IPS-20b (cell line): Measurements from ENCODE around the gene ARHGAP6.
"Not testable (repeated sequence)": the region's sequence is repeated elsewhere in the genome, so short reads cannot be mapped to it uniquely, and the experiment has no call there.

ENCODE experiments used
- H3K27ac ChIP-seq: one replicate; pipeline ENCODE4 v1.5.1; 2013; ENCODE audit warnings: low read length
- H3K27me3 ChIP-seq: 2 replicates; pipeline ENCODE4 v1.6.1; 2013; ENCODE audit warnings: mild to moderate bottlenecking, low read length, inconsistent platforms; ENCODE audit not compliant: insufficient read depth
- H3K36me3 ChIP-seq: 2 replicates; pipeline ENCODE4 v1.6.1; 2013; ENCODE audit warnings: low read depth, mild to moderate bottlenecking, inconsistent platforms, low read length, moderate library complexity; ENCODE audit not compliant: insufficient read depth
- H3K4me1 ChIP-seq: 2 replicates; pipeline ENCODE4 v1.6.1; 2013; ENCODE audit warnings: mild to moderate bottlenecking, control low read depth, inconsistent platforms, low read length, moderate library complexity; ENCODE audit not compliant: insufficient read depth
- H3K4me3 ChIP-seq: 2 replicates; pipeline ENCODE4 v1.5.1; 2013; ENCODE audit warnings: mild to moderate bottlenecking, low read length, inconsistent platforms
- H3K9ac ChIP-seq: 2 replicates; pipeline ENCODE4 v1.6.1; 2013; ENCODE audit warnings: low read depth, mild to moderate bottlenecking, inconsistent platforms, low read length, moderate library complexity
- H3K9me3 ChIP-seq: 2 replicates; pipeline ENCODE4 v1.6.1; 2013; ENCODE audit warnings: mild to moderate bottlenecking, low read depth, low read length, inconsistent platforms; ENCODE audit not compliant: insufficient read depth

The ARHGAP6 gene

GRCh38 chrX:11504234-11504633, 161.5 kb downstream of the ARHGAP6 start:
- H3K4me1 ChIP-seq, result no peaks in the 10 kb centered on the region
- no peak overlapping the region for H3K9ac ChIP-seq
- no peak overlapping the region for H3K4me3 ChIP-seq
- no peaks in the 10 kb centered on the region for H3K27me3 ChIP-seq
- no peaks in the 10 kb centered on the region for H3K36me3 ChIP-seq
- H3K27ac ChIP-seq, result no peak overlapping the region
- H3K9me3 ChIP-seq, result no peaks in the 10 kb centered on the region

DNA sequence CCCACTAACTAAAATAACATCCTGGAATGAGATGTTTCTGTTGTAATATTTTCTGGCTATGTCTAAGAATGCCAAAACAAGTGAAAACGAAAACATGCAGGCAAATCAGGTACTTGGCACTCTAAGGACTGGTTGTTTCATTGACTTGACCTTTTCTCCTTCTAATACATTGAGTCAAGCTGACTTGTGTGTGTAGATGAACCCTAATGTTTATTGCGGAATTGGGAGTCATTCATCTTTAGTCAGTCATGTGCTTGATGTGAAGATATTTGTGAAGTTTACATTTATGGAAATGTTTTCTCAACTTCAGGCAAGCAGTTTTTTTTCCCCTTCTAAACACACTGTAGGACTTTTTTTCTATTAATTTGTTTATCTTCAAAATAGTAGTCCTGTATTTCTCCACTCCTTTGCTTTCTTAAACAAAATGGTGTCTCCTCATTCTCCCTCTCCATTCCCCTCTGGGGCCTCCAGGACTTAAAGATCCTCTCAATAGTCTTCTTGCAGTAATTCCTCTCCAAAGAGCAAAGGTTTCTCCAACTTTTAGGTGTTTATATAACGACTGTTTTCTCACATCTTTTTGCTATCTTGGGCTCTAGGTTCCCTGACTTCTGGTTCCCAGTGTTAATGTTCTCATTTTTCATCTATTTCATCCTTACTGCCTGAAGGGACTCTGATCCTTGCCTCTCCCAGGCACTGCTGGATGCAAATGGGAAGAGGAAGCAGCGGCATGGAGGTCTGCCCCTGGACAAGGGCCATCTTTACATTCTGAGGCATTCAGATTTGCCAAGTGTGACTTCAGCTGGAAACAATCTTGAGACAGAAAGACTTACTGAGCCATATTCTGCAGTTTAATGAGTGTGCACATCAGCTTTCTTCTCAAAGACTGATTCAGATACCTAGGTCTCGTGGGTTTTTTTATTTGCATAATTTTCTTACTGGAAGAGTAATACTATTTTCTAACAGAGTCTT, 166.4 kb downstream of the ARHGAP6 start:
- Histone ChIP-seq H3K4me3 (no peak overlapping the region), H3K9me3 (no peaks in the 10 kb centered on the region), H3K4me1 (no peaks in the 10 kb centered on the region), H3K27ac (no peak overlapping the region), H3K36me3 (no peaks in the 10 kb centered on the region), H3K27me3 (no peaks in the 10 kb centered on the region), H3K9ac (no peak overlapping the region)

- H3K27me3 ChIP-seq, H3K9me3 ChIP-seq, H3K9ac ChIP-seq, H3K27ac ChIP-seq, H3K4me3 ChIP-seq, H3K36me3 ChIP-seq, H3K4me1 ChIP-seq: not testable (repeated sequence)
Measured at GRCh38 chrX:11491375-11491774, 174.3 kb downstream of the ARHGAP6 start.

- no peak overlapping the region for H3K9ac ChIP-seq
- no peak overlapping the region for H3K27ac ChIP-seq
- H3K36me3 ChIP-seq, result no peaks in the 10 kb centered on the region
- no peaks in the 10 kb centered on the region for H3K9me3 ChIP-seq
- no peak overlapping the region for H3K4me3 ChIP-seq
- peaks cover 5% of the 10 kb centered on the region; the same call in 1 of the 2 replicates for H3K4me1 ChIP-seq
- H3K27me3 ChIP-seq, result no peaks in the 10 kb centered on the region
Measured at GRCh38 chrX:11484290-11484689, 181.4 kb downstream of the ARHGAP6 start.

DNA sequence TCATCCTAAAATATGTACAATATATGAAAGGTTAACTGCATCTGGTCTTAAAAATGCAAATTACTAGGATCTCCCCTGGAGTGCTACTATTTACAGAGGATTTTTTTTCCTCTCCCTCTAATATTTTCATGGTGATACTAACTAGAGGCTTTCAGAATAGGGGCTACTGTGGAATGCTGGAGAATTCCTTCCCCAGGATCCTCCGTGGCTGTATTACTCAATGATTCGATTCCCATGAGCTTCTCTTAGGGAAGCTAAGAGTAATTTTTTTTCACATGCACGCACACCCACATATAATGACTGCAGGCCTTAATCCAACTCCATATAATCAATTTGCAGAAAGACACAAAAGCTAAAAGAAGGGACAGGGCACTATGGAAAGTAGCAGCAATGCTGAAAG, 184.7 kb downstream of the ARHGAP6 start:
- Histone ChIP-seq H3K4me3 (no peak overlapping the region), H3K4me1 (peaks cover 11% of the 10 kb centered on the region; the same call in 1 of the 2 replicates), H3K9me3 (no peaks in the 10 kb centered on the region), H3K36me3 (no peaks in the 10 kb centered on the region), H3K27me3 (no peaks in the 10 kb centered on the region), H3K9ac (no peak overlapping the region), H3K27ac (no peak overlapping the region)

DNA sequence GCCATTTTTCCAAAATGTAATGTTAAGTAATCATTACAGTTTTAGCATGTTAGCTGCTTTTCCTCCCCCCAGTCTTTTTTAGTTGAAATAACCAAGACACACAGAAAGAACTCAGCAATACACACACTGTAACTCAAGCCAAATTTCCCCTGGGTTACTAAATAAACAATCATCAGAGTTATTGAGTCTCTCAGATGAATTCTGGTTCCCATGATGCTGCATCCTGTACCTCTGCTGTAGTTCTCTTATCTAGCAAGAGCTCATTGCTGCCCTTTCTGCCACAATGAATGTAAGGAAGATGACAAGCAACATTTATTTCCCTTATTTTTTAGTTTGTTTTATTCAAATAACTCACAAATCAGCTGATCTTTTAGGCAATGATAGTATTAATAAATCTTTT, 185.1 kb downstream of the ARHGAP6 start:
- no peaks in the 10 kb centered on the region for H3K27me3 ChIP-seq
- no peaks in the 10 kb centered on the region for H3K36me3 ChIP-seq
- no peak overlapping the region for H3K9ac ChIP-seq
- no peaks in the 10 kb centered on the region for H3K9me3 ChIP-seq
- H3K4me3 ChIP-seq, result no peak overlapping the region
- H3K4me1 ChIP-seq, result peaks cover 11% of the 10 kb centered on the region; the same call in 1 of the 2 replicates
- no peak overlapping the region for H3K27ac ChIP-seq

DNA sequence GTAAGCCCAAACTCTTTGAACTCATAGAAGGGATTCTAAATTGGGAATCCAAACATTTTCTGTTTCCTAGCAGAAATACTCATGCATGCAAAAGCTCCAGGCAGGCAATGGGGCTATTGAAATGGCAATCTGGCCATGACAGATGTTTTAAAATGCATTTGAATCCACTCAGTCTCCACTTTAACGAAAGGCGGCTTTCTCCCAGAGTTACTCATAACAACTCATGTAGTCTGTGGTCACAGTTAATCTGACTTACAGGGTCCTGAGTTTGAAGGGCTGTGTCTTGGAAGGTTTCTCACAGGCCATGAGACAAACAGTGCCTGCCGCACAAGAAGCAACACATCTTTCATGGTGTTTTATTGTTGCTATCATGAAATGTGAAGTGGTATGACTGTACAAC, 186.8 kb downstream of the ARHGAP6 start:
- H3K27me3 ChIP-seq, result no peaks in the 10 kb centered on the region
- H3K4me1 ChIP-seq, result peaks cover 11% of the 10 kb centered on the region; the same call in 1 of the 2 replicates
- H3K4me3 ChIP-seq, result no peak overlapping the region
- no peaks in the 10 kb centered on the region for H3K36me3 ChIP-seq
- no peaks in the 10 kb centered on the region for H3K9me3 ChIP-seq
- no peak overlapping the region for H3K27ac ChIP-seq
- no peak overlapping the region for H3K9ac ChIP-seq

- Histone ChIP-seq H3K9ac (no peak overlapping the region), H3K4me1 (peaks cover 11% of the 10 kb centered on the region; the same call in 1 of the 2 replicates), H3K9me3 (no peaks in the 10 kb centered on the region), H3K36me3 (no peaks in the 10 kb centered on the region), H3K4me3 (no peak overlapping the region), H3K27ac (no peak overlapping the region), H3K27me3 (no peaks in the 10 kb centered on the region)
Measured at GRCh38 chrX:11478026-11478425, 187.7 kb downstream of the ARHGAP6 start.

GRCh38 chrX:11474576-11474975, 191.1 kb downstream of the ARHGAP6 start:
- H3K4me1 ChIP-seq, result peaks cover 5% of the 10 kb centered on the region; the same call in 1 of the 2 replicates
- no peaks in the 10 kb centered on the region for H3K36me3 ChIP-seq
- no peaks in the 10 kb centered on the region for H3K27me3 ChIP-seq
- no peak overlapping the region for H3K27ac ChIP-seq
- no peaks in the 10 kb centered on the region for H3K9me3 ChIP-seq
- no peak overlapping the region for H3K4me3 ChIP-seq
- no peak overlapping the region for H3K9ac ChIP-seq

GRCh38 chrX:11474021-11474420, 191.7 kb downstream of the ARHGAP6 start:
- H3K4me1 ChIP-seq, result peaks cover 5% of the 10 kb centered on the region; the same call in 1 of the 2 replicates
- H3K4me3 ChIP-seq, result no peak overlapping the region
- no peaks in the 10 kb centered on the region for H3K36me3 ChIP-seq
- H3K9ac ChIP-seq, result no peak overlapping the region
- no peaks in the 10 kb centered on the region for H3K9me3 ChIP-seq
- no peaks in the 10 kb centered on the region for H3K27me3 ChIP-seq
- H3K27ac ChIP-seq, result no peak overlapping the region

GRCh38 chrX:11472879-11473278, 192.8 kb downstream of the ARHGAP6 start:
- Histone ChIP-seq H3K36me3 (no peaks in the 10 kb centered on the region), H3K27me3 (no peaks in the 10 kb centered on the region), H3K4me3 (no peak overlapping the region), H3K4me1 (no peaks in the 10 kb centered on the region), H3K27ac (no peak overlapping the region), H3K9ac (no peak overlapping the region), H3K9me3 (no peaks in the 10 kb centered on the region)

DNA sequence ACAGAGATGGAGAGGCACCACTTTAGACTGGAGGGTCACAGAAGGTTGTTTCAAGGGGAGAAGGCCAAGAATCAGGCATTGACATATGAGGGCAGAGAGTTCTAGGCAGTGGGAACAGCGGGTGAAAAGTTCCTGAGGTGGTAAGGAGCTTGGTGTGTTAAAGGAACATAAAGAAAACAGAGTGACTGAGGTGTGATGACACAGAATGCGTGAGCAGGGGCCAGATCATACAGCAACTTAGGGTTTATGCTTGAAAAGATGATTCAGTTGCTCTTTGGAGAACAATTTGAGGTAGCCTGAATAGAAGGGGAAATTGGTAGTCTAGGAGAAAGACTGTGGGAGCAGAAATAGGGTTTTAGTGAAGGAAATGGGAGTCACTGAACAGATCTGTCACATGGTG, 193.3 kb downstream of the ARHGAP6 start:
- H3K9ac ChIP-seq, result no peak overlapping the region
- no peak overlapping the region for H3K4me3 ChIP-seq
- H3K9me3 ChIP-seq, result no peaks in the 10 kb centered on the region
- no peaks in the 10 kb centered on the region for H3K27me3 ChIP-seq
- H3K36me3 ChIP-seq, result no peaks in the 10 kb centered on the region
- H3K27ac ChIP-seq, result no peak overlapping the region
- H3K4me1 ChIP-seq, result no peaks in the 10 kb centered on the region
